Activated effector memory CD4-positive, alpha-beta T cell treated with Interleukin-2 at 50 U/mL for 16 hours (primary cell): ENCODE results near the gene RGL2.
"Not testable (repeated sequence)": the region's sequence is repeated elsewhere in the genome, so short reads cannot be mapped to it uniquely, and the experiment has no call there.

Experiments
- DNase-seq: peaks from one replicate; pipeline ENCODE4 v3.0.0-alpha.2; 2020

Gene RGL2

GRCh38 chr6:33292996-33293682, 5.6 kb downstream of the RGL2 start:
- DNase-seq: no peak

GRCh38 chr6:33290459-33290858, 8.3 kb downstream of the RGL2 start:
- DNase-seq: no peak

- no peak for DNase-seq
Observed at GRCh38 chr6:33289784-33290315, 8.9 kb downstream of the RGL2 start.

- DNase-seq: peak; percentile 75
Observed at GRCh38 chr6:33288921-33289783, 9.6 kb downstream of the RGL2 start, which contains the start of the genes PFDN6 and WDR46. Gene PFDN6 (plus strand): TSS chr6:33289601. CDS start chr6:33289857, 256 bp downstream. Gene WDR46 (minus strand): TSS chr6:33289239. CDS start chr6:33289170, 69 bp downstream.

GRCh38 chr6:33288141-33288920, 10.4 kb downstream of the RGL2 start:
- DNase-seq: no peak

GRCh38 chr6:33286946-33287914, 11.5 kb downstream of the RGL2 start:
- DNase-seq: no peak

GRCh38 chr6:33285214-33285613, 13.5 kb downstream of the RGL2 start:
- DNase-seq: not testable (repeated sequence)

- no peak for DNase-seq
Observed at GRCh38 chr6:33280539-33280938, 18.2 kb downstream of the RGL2 start.

- no peak for DNase-seq
Observed at GRCh38 chr6:33279971-33280511, 18.7 kb downstream of the RGL2 start.

GRCh38 chr6:33279257-33279695, 19.5 kb downstream of the RGL2 start:
- DNase-seq: no peak

- no peak for DNase-seq
Observed at GRCh38 chr6:33278810-33279209, 19.9 kb downstream of the RGL2 start.

GRCh38 chr6:33278392-33278741, 20.4 kb downstream of the RGL2 start:
- DNase-seq: no peak

GRCh38 chr6:33277663-33278391, 20.9 kb downstream of the RGL2 start:
- no peak for DNase-seq

GRCh38 chr6:33276864-33277662, 21.7 kb downstream of the RGL2 start, which contains the start of gene B3GALT4:
Gene B3GALT4 (plus strand): TSS chr6:33277123. CDS start chr6:33277420, 297 bp downstream.
- peak; percentile 66 for DNase-seq

- no peak for DNase-seq
Observed at GRCh38 chr6:33276581-33276863, 22.2 kb downstream of the RGL2 start.

GRCh38 chr6:33275795-33276580, 22.8 kb downstream of the RGL2 start:
- not testable (repeated sequence) for DNase-seq

GRCh38 chr6:33273924-33274902, 24.5 kb downstream of the RGL2 start:
- no peak for DNase-seq
